GM19395 (cell line): ENCODE data around the gene GNG4.
"Not testable (repeated sequence)": the region's sequence is repeated elsewhere in the genome, so short reads cannot be mapped to it uniquely, and the experiment has no call there.

ENCODE experiments used
- ATAC-seq: cut with Tn5 transposase; IDR thresholded peaks from one replicate; pipeline ENCODE4 v1.9.1; 2021; ENCODE audit warnings: mild to moderate bottlenecking, moderate library complexity; ENCODE audit not compliant: unreplicated experiment

The GNG4 gene

GRCh38 chr1:235545292-235545930, 104.2 kb downstream of the GNG4 start:
- no peak for ATAC-seq

GRCh38 chr1:235542845-235543244, 106.7 kb downstream of the GNG4 start:
- not testable (repeated sequence) for ATAC-seq

GRCh38 chr1:235533476-235534168, 116.0 kb downstream of the GNG4 start:
- no peak for ATAC-seq

DNA sequence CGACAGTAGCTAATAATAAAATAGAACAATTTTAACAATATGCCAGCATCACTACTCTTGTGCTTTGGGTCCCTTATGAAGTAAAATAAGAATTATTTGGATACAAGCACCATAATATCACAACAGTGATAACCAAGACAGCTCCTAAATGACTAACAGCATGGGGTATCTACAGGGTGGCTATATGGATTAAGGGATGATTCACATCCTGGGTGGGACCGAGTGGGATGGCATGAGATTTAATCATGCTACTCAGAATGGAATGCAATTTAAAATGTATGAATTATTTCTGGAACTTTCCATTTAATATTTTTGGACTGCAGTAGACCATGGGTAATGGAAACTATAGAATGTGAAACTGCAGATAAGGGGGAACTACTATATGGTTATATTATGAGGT, 117.2 kb downstream of the GNG4 start:
- ATAC-seq, result no peak

DNA sequence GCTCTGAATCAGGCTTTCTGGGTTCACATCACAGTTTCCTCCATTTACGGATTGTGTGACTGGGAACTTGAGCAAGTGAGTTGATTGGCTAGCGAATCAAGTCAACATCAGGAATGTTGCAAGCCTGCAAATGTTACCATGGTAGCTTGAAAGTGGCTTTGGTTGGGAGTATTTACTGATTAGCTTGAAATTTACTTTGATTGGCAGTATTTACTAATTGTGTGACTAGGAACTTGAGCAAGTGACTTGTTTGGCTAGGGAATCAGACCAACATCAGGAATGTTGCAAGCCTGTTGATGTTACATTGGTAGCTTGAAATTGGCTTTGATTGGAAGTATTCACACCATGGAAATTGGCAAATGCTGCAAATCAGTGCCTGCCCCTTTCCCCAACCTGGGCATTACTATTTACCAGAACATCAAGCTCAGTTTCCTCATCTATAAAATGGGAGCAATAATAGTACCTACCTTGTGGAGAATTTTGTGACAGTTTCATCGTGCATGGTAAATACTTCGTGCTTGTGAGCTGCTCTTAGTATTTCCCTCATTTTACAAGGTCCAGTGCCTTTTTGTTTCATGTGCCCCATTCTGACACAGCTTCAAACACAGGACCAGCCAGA, 122.3 kb downstream of the GNG4 start:
- no peak for ATAC-seq

- ATAC-seq, result no peak
Measured at GRCh38 chr1:235525314-235525713, 124.3 kb downstream of the GNG4 start.

GRCh38 chr1:235516862-235517446, 132.6 kb downstream of the GNG4 start:
- no peak for ATAC-seq

DNA sequence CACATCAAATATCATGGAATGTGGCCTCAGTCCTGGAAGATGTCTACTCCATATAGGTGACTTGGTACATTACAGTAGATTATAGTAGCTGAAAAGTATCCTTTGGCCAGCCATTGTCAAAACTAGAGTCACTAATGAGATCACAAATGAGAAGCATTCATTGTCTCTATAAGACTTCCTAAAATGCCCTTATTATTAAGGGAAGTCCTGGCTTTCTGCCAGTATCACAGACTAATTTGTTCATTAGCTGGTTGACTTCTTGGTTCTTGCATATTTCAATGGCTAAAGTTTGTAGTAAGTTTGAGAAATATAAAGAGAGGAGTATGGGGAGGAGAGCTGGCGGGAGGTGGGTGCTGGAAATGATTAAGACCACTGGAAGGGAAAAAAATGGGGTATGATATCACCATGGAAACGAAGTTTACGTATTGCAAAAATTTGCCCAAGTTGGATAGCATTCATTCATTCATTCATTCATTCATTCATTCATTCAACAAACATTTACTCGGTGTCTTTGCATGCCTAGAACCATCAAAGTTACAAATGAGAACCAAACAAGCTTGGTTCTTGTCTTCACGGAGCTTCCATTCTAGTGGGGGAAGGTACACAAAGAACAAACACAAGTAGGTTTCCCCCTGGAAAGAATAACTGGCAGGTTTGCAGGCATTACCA, 133.6 kb downstream of the GNG4 start:
- no peak for ATAC-seq

GRCh38 chr1:235513495-235514366, 135.9 kb downstream of the GNG4 start:
- no peak for ATAC-seq

- ATAC-seq, result no peak
Measured at GRCh38 chr1:235511470-235512240, 137.9 kb downstream of the GNG4 start.

GRCh38 chr1:235510823-235511222, 138.8 kb downstream of the GNG4 start:
- no peak for ATAC-seq

GRCh38 chr1:235507623-235508022, 142.0 kb downstream of the GNG4 start:
- no peak for ATAC-seq

GRCh38 chr1:235504494-235505222, 144.9 kb downstream of the GNG4 start:
- peak; percentile 87 for ATAC-seq

DNA sequence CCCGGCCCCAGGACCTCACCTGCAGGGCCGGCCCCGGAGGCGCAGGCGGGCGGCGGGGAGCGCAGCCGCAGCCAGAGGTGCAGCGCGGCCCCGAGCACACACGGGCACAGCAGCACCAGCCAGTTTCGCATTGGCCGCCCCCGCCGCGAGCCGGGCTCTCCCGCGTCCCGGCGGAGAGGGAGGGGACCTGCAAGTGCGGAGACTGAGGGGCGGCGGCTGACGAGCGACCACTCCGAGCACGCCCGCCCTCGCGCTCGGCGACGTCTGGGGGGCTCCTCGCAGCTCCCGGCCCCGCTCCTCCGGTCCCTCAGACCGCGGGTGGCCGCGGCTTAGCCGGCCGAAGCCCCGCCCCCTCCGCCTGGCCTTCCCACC, 145.5 kb downstream of the GNG4 start, which contains the start of gene B3GALNT2:
B3GALNT2 (minus strand) TSS at position 331 of the 372 bp plus-strand sequence; CDS start at position 131, 200 bp downstream.
- ATAC-seq, result peak; percentile 43

GRCh38 chr1:235503403-235504121, 146.0 kb downstream of the GNG4 start:
- ATAC-seq, result peak; percentile 15

- ATAC-seq, result no peak
Measured at GRCh38 chr1:235502601-235503402, 146.8 kb downstream of the GNG4 start.

DNA sequence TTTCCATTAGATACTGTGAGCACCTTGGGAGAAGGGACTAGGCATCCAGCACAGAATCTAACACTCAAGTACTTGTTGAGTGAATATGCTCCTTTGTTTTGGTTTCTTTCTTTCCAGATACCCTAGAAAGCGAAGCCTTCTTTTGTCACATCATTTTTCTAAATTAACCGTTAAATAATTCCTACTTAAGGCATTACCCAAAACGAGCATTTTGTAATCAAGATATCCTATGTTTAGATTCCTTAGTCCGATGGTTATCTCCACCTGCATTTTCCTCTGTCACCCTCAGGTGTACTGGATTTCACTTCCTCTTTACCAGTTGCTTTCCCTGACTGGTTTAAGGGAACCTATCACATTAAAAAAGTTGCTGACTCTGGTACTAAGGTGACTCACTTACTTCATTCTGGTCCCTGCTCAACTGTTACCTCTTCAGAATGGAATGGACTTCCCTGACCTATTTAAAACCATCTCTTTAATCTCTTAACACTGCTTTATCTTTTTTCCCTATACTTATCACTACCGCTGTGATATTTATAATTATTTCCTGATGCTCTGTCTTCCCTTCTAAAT, 148.5 kb downstream of the GNG4 start:
- no peak for ATAC-seq
